Epidermal melanocyte (primary cell): ENCODE data around the gene PLCL1.

Experiments
- DNase-seq: peaks from one replicate; pipeline ENCODE4 v3.0.0; 2011; ENCODE audit warnings: low spot score; ENCODE audit not compliant: insufficient read length

The PLCL1 gene

DNA sequence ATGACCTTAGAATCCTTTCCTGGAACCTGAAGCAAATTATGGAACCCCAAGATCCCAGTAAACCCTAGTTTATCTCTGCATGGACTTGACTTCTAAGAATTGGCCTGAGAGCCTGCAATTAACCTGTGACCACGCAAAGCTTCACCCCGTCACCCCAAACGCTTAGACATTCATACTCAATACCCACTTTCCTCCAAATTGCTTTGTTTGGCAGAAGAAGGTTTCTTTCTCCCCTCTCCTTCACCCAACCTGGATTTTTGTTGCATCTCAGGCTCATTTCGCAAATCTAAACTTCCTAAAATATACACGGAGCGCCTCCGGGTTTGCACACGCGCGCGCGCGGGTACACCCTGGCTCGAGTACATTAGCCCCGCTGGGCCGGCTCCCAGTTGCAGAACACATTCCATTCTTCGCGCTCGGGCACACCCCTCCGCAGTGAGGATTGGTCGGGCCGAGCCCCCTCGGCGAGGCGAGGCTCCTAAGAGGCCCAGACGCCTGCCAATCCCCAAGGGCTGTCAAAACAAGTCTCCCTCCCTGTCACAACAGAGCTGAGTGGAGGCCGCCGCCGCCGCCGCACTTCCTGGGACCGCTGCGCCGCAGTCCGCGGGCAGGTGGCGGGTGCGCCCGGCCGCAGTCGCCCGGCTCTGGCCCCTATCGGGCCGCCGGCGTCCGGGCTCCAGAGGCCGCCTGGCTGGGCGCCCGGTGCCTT is at the start of gene PLCL1:
Gene PLCL1, plus strand, starts transcription at position 545 of the 709 bp plus-strand sequence.
- DNase-seq: peak; percentile 88

GRCh38 chr2:197759013-197759412 is 45.4 kb upstream of the PLCL1 start:
- no peak for DNase-seq

DNA sequence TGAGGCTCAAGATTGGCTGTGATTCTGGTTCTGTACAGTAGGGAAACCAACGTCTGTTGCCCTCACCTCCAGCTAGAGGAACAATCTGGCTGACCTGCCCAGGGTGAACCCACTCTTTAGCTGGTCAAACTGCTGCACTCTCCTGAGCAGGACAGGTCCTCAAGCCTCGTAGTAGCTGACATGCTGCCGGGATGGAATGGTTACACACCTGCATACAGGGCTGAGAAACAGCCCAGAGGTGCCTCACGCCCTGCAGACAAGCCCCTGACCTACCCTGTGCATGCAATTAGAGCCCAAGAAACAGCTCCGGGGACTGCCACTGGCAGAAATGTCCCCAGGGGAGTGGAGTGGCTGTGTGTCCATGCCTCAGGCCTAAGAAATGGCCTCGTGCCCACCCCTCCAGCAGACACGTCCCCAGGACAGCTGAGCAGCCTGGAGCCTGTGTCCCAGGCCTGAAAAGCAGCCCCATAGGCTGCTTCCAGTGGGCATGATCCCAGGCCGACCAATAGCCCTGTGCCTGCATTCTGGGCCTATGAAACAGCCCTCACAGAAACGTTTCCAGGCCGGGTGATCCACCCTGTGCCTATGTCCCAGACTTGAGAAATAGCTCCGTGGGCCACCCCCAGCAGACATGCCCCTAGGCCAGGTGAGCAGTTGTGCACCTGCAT is 44.6 kb upstream of the PLCL1 start:
- DNase-seq: no peak

GRCh38 chr2:197760293-197760657 is 44.1 kb upstream of the PLCL1 start:
- no peak for DNase-seq

GRCh38 chr2:197777823-197778407 is 26.5 kb upstream of the PLCL1 start:
- DNase-seq: no peak

DNA sequence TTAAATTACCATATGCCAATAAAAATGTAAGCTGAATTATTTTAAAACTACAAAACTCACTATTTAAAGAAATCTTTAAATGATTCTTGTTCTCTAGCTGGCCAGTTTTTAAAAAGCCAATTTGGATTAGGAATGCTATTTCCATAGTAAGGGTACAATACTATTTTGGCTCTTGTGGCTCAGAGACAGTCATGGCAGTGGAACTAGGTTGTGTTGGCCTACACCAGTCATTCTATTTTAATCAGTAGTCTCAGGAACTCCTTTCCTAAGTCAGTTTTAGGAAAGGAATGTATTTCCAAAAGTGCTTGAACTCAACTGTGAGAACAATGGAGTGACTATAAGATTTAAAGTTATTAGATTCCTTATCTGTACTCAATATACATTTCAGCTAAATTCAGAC is 25.1 kb upstream of the PLCL1 start:
- no peak for DNase-seq

DNA sequence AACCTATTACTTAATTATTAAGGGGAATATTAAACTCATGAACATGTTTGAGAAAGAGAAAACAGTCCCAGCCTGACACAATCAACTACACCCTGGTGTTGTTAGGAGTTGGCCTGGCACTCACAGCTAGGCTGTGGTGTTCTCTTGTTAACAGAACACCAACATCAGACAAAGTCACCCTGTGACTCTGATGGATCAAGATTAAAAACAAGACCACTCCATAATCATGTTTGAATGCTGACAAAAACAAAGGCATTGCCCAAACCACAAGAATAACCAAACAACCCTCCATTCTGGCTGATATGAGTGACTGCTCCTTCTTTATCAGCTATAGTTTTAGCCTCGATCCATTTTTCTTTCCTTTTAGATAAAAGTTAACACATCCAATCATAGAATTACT is 22.3 kb upstream of the PLCL1 start:
- no peak for DNase-seq

- DNase-seq: no peak
These were observed 19.1 kb upstream of the PLCL1 start, which contains the start of gene BOLL for GRCh38 chr2:197784956-197785941. Gene BOLL, minus strand, starts transcription at chr2:197785319. Its CDS starts 3,469 bp downstream, at chr2:197781850.

GRCh38 chr2:197786010-197786877 is 18.1 kb upstream of the PLCL1 start:
- DNase-seq: no peak

DNA sequence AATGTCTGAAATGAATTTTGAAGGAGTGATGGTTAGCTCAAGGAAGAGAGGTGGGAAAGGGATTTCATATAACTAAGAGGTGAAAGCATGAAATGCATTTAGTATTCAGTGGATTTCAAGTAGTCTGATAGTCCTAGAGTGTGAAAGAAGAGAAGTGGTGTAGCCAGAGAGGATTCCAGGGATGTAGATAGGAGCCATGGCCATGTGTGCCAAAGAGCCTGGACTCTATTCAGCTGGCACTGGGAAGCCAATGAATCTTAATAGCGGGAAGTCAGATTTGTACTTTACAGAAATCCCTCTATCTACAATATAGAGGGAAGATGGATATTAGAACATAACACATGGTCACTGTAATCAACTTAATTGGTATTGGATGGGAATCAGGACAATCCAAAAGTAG is 10.9 kb upstream of the PLCL1 start:
- no peak for DNase-seq

GRCh38 chr2:197795277-197795676 is 9.1 kb upstream of the PLCL1 start:
- DNase-seq: no peak

DNA sequence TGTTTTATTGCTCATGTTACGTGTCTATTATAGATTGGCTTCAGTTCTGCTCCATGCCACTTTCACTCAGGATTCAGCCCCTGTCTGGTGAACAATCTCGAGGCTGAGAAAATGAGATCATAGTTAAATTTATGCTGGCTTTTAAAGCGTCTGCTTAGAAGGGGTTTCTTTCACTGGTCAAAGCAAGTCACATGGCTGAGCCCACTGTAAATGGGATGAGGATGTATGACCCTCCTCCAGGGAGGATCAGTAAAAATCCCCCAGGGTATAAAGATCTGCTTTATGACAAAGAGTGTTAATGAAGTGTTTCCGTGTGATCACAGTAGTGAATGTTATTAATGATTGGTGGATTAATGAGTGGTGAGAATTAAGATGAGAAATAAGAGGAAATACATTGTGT is 6.2 kb upstream of the PLCL1 start:
- DNase-seq: no peak

GRCh38 chr2:197799068-197799467 is 5.3 kb upstream of the PLCL1 start:
- DNase-seq: no peak

DNA sequence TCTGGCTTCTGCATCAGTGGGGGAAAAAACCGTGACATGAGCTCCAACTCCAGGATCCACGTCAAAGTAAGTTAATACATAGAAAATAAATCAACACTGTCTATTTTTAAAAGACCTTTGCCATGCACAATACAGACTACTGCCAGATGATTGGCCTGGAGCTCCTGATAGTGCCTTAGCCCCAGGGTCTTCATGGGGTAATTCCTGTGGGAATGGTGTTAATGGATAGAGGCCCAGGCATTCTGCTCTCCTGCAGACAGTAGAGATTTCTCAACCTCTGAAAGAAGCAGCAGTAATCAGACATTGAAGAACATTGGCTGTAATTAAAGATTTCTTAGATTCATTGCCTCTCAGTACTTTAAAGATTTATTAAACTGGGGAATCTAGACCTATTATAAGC is 4.3 kb upstream of the PLCL1 start:
- DNase-seq: no peak

GRCh38 chr2:197801033-197801432 is 3.4 kb upstream of the PLCL1 start:
- no peak for DNase-seq

- DNase-seq: peak; percentile 45
These were observed 1.4 kb upstream of the PLCL1 start for GRCh38 chr2:197803033-197803444.

GRCh38 chr2:197804758-197805714 is 643 bp downstream of the PLCL1 start:
- DNase-seq: no peak

GRCh38 chr2:197805715-197806633 is 1.6 kb downstream of the PLCL1 start:
- DNase-seq: no peak
